Rectal smooth muscle tissue (tissue), 1 donor: ENCODE measurements around the gene WDR17.

ENCODE experiments used
- H3K27ac ChIP-seq: one replicate; pipeline ENCODE4 v1.7.0; 2013; ENCODE audit warnings: low read depth, low read length, inconsistent platforms
- H3K27me3 ChIP-seq: one replicate; pipeline ENCODE4 v1.7.0; 2013; ENCODE audit warnings: low read length; ENCODE audit not compliant: control insufficient read depth, insufficient read depth
- H3K36me3 ChIP-seq: one replicate; pipeline ENCODE4 v1.7.0; 2013; ENCODE audit warnings: low read length; ENCODE audit not compliant: control insufficient read depth, insufficient read depth
- H3K4me1 ChIP-seq: one replicate; pipeline ENCODE4 v1.7.0; 2013; ENCODE audit warnings: low read length; ENCODE audit not compliant: control insufficient read depth, insufficient read depth
- H3K4me3 ChIP-seq: one replicate; pipeline ENCODE4 v1.7.0; 2013; ENCODE audit warnings: low read length
- H3K9ac ChIP-seq: one replicate; pipeline ENCODE4 v1.7.0; 2013; ENCODE audit warnings: low read length

WDR17 gene

GRCh38 chr4:176044589-176044951 is 21.1 kb upstream of the WDR17 start:
- Histone ChIP-seq H3K27me3 (no peaks in the 10 kb centered on the region), H3K27ac (no peak overlapping the region), H3K9ac (no peak overlapping the region), H3K36me3 (no peaks in the 10 kb centered on the region), H3K4me3 (no peak overlapping the region), H3K4me1 (no peaks in the 10 kb centered on the region)

DNA sequence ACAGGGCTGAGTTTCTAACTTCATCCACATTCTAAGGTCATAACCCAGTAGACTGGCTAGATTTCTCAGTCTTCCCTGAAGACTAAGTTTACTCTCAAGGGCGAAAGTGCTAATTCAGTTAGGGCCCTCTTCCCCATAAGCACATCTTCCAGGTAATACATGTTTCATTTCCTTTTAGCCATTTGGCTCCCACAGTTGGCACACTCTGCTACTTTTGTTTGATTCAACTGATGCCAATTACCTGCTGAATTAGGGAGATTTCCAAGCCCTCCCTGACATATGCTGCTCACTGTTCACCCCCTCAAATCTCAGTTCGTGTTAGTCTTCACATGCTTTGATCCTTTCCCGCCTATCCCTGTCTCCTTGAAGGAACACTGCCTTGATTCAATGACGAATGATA is 17.0 kb upstream of the WDR17 start:
- H3K4me1 ChIP-seq = no peaks in the 10 kb centered on the region
- no peaks in the 10 kb centered on the region for H3K27me3 ChIP-seq
- no peak overlapping the region for H3K27ac ChIP-seq
- no peak overlapping the region for H3K9ac ChIP-seq
- H3K36me3 ChIP-seq = no peaks in the 10 kb centered on the region
- no peak overlapping the region for H3K4me3 ChIP-seq

GRCh38 chr4:176052744-176053143 is 12.9 kb upstream of the WDR17 start:
- H3K9ac ChIP-seq = no peak overlapping the region
- H3K27ac ChIP-seq = no peak overlapping the region
- no peaks in the 10 kb centered on the region for H3K27me3 ChIP-seq
- H3K4me1 ChIP-seq = no peaks in the 10 kb centered on the region
- no peaks in the 10 kb centered on the region for H3K36me3 ChIP-seq
- no peak overlapping the region for H3K4me3 ChIP-seq

GRCh38 chr4:176053785-176054184 is 11.9 kb upstream of the WDR17 start:
- no peaks in the 10 kb centered on the region for H3K27me3 ChIP-seq
- H3K4me1 ChIP-seq = no peaks in the 10 kb centered on the region
- H3K27ac ChIP-seq = no peak overlapping the region
- H3K9ac ChIP-seq = no peak overlapping the region
- H3K36me3 ChIP-seq = no peaks in the 10 kb centered on the region
- H3K4me3 ChIP-seq = no peak overlapping the region

- no peak overlapping the region for H3K9ac ChIP-seq
- H3K27me3 ChIP-seq = no peaks in the 10 kb centered on the region
- no peak overlapping the region for H3K4me3 ChIP-seq
- H3K4me1 ChIP-seq = no peaks in the 10 kb centered on the region
- no peaks in the 10 kb centered on the region for H3K36me3 ChIP-seq
- H3K27ac ChIP-seq = no peak overlapping the region
Observed at GRCh38 chr4:176054942-176055341, 10.7 kb upstream of the WDR17 start.

DNA sequence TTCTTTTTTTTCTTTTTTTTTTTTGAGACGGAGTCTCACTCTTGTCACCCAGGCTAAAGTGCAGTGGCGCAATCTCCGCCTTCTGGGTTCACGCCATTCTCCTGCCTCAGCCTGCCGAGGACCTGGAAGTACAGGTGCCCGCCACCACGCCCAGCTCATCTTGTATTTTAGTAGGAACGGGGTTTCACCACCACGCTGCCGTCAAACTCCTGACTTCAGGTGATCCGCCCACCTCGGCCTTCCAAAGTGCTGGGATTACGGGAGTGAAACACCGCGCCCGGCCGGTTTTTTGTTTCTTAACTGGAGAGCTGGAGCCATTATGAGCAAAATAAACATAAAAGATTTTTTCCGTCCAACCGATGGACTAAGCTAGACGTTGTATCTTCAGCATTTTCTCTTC is 1.9 kb upstream of the WDR17 start:
- Histone ChIP-seq H3K4me3 (no peak overlapping the region), H3K36me3 (no peaks in the 10 kb centered on the region), H3K4me1 (peaks cover 4% of the 10 kb centered on the region), H3K27me3 (no peaks in the 10 kb centered on the region), H3K27ac (no peak overlapping the region), H3K9ac (no peak overlapping the region)

GRCh38 chr4:176064539-176064938 is 1.1 kb upstream of the WDR17 start:
- no peak overlapping the region for H3K4me3 ChIP-seq
- H3K36me3 ChIP-seq = no peaks in the 10 kb centered on the region
- H3K4me1 ChIP-seq = peaks cover 4% of the 10 kb centered on the region
- H3K9ac ChIP-seq = no peak overlapping the region
- H3K27ac ChIP-seq = no peak overlapping the region
- H3K27me3 ChIP-seq = no peaks in the 10 kb centered on the region

GRCh38 chr4:176066757-176067156 is 1.1 kb downstream of the WDR17 start:
- Histone ChIP-seq H3K4me3 (no peak overlapping the region), H3K9ac (no peak overlapping the region), H3K36me3 (no peaks in the 10 kb centered on the region), H3K4me1 (peaks cover 4% of the 10 kb centered on the region), H3K27ac (no peak overlapping the region), H3K27me3 (no peaks in the 10 kb centered on the region)

GRCh38 chr4:176077561-176077960 is 11.9 kb downstream of the WDR17 start:
- Histone ChIP-seq H3K4me3 (no peak overlapping the region), H3K9ac (no peak overlapping the region), H3K4me1 (no peaks in the 10 kb centered on the region), H3K27ac (no peak overlapping the region), H3K36me3 (no peaks in the 10 kb centered on the region), H3K27me3 (no peaks in the 10 kb centered on the region)

GRCh38 chr4:176084769-176085168 is 19.1 kb downstream of the WDR17 start:
- Histone ChIP-seq H3K36me3 (no peaks in the 10 kb centered on the region), H3K27ac (no peak overlapping the region), H3K9ac (no peak overlapping the region), H3K4me1 (no peaks in the 10 kb centered on the region), H3K27me3 (no peaks in the 10 kb centered on the region), H3K4me3 (no peak overlapping the region)

DNA sequence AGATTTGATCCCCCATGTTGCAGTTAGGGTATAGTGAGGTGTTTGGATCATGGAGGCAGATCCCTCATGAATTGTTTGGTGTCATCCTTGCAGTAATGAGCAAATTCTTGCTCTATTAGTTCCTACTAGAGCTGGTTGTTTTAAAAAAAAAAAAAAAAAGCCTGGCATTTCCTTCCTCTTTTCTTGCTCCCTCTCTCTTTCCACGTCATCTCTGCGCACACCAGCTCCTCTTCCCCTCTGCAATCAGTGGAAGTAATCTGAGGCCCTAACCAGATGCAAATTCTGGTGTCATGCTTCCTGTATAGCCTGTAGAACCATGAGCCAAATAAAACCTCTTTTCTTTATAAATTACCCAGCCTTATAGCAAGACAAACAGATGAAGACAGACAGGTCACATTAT is 24.5 kb downstream of the WDR17 start:
- no peak overlapping the region for H3K9ac ChIP-seq
- H3K4me1 ChIP-seq = no peaks in the 10 kb centered on the region
- H3K4me3 ChIP-seq = no peak overlapping the region
- H3K36me3 ChIP-seq = no peaks in the 10 kb centered on the region
- no peaks in the 10 kb centered on the region for H3K27me3 ChIP-seq
- no peak overlapping the region for H3K27ac ChIP-seq

DNA sequence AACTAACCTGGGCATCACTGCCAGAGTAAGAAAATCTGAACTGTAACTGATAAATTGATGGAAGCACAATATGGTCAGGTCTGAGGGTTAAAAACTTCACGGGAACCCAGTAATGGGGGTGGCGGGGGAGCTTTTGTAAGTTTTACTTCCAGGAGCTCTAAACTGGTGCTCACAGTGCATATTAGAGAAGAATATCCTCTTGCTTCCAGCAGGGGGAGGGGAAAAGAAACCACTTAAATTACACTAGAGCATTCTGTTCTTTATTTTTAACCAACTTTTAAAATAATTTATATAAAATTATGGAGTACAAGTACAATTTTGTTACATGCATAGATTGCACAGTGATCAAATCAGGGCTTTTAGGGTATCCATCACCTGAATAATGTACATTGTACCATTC is 33.7 kb downstream of the WDR17 start:
- Histone ChIP-seq H3K27ac (no peak overlapping the region), H3K36me3 (no peaks in the 10 kb centered on the region), H3K4me3 (no peak overlapping the region), H3K4me1 (no peaks in the 10 kb centered on the region), H3K27me3 (no peaks in the 10 kb centered on the region), H3K9ac (no peak overlapping the region)

- Histone ChIP-seq H3K4me3 (no peak overlapping the region), H3K27me3 (no peaks in the 10 kb centered on the region), H3K36me3 (no peaks in the 10 kb centered on the region)
Observed at GRCh38 chr4:176102414-176103063, 36.9 kb downstream of the WDR17 start.

More at GRCh38 chr4:176102414-176103063, 36.9 kb downstream of the WDR17 start:
- no peaks in the 10 kb centered on the region for H3K4me1 ChIP-seq
- no peak overlapping the region for H3K27ac ChIP-seq
- H3K9ac ChIP-seq = no peak overlapping the region
